Measurements from ENCODE around the gene IFNAR1.

GRCh38 chr21:33360881-33361602, 36.3 kb downstream of the IFNAR1 start:
- TF ChIP-seq POLR2A (IDR thresholded peaks at IDR 0.05) (no peak), POLR2AphosphoS5 (IDR thresholded peaks at IDR 0.05) (peak in 2 of 3 donors; percentile 57 to 76)

Measured in spleen (tissue), 3 donors.